Measurements from ENCODE around the gene GABBR2.

DNA sequence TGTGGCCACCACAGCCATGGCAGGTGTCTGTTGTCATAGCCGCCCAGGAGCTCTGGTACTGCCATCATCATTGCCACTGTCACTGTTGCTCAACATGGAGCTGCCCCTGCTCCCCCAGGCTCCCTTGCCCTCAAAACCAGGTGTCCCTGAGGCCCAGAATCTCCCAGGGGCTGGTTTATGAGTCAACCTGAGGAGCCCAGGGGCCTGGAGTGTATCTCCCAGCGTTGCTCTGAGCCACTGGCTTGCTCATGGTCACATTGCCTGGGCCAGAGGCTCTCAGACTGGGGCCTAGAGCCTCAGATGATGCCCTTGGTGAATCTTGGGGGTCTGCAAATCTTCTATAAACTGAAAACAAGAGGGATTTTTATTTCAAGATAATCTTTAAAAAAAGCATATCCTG is 428.6 kb downstream of the GABBR2 start:
- TF ChIP-seq CTCF (IDR thresholded peaks at IDR 0.05): no peak
- TF ChIP-seq POLR2A (IDR thresholded peaks at IDR 0.05): no peak
